Neural progenitor cell (in vitro differentiated cells): ENCODE results near the gene ZNRF4. TPM values are rescaled to one million over a fixed set of nuclear protein-coding genes. Genes with fewer than 3 reads are reported as not detected.
A peak's percentile ranks its signal among the peaks of the same experiment; 100 is the strongest.

Experiments used
- DNase-seq: peaks from one replicate; pipeline ENCODE4 v3.0.0-alpha.2; 2016; ENCODE audit warnings: low spot score
- H2AFZ ChIP-seq: fragments of 200-600 bp; sonication (generic); replicated peaks from 2 replicates; pipeline ENCODE4 v1.6.1; 2016; ENCODE audit warnings: antibody characterized with exemption
- H3F3A ChIP-seq: fragments of 200-600 bp; sonication (generic); 2 replicates; pipeline ENCODE4 v1.6.1; 2016; ENCODE audit warnings: antibody characterized with exemption, low read depth
- H3K27ac ChIP-seq: fragments of 200-600 bp; sonication (generic); 2 replicates; pipeline ENCODE4 v1.5.1; 2016; ENCODE audit warnings: mild to moderate bottlenecking
- H3K27me3 ChIP-seq: fragments of 200-600 bp; sonication (generic); 2 replicates; pipeline ENCODE4 v1.6.1; 2016; ENCODE audit warnings: mild to moderate bottlenecking, moderate library complexity
- H3K36me3 ChIP-seq: fragments of 200-600 bp; sonication (generic); 2 replicates; pipeline ENCODE4 v1.5.1; 2016
- H3K4me1 ChIP-seq: fragments of 200-600 bp; sonication (generic); 2 replicates; pipeline ENCODE4 v1.6.1; 2016; ENCODE audit warnings: mixed run types
- H3K4me2 ChIP-seq: fragments of 200-600 bp; sonication (generic); 2 replicates; pipeline ENCODE4 v1.6.1; 2016
- H3K4me3 ChIP-seq: fragments of 200-600 bp; sonication (generic); 2 replicates; pipeline ENCODE4 v1.5.1; 2016
- H3K79me2 ChIP-seq: fragments of 200-600 bp; sonication (generic); 2 replicates; pipeline ENCODE4 v1.6.1; 2016; ENCODE audit warnings: low read depth
- H3K9ac ChIP-seq: fragments of 200-600 bp; sonication (generic); 2 replicates; pipeline ENCODE4 v1.6.1; 2016
- H3K9me3 ChIP-seq: fragments of 200-600 bp; sonication (generic); 2 replicates; pipeline ENCODE4 v1.5.1; 2016; ENCODE audit warnings: low read depth
- H4K20me1 ChIP-seq: fragments of 200-600 bp; sonication (generic); 2 replicates; pipeline ENCODE4 v1.6.1; 2016; ENCODE audit warnings: low read depth
- H3K27ac Mint-ChIP-seq: 3 replicates; pipeline ENCODE4 v1.8.0; 2021; ENCODE audit warnings: mixed read lengths
- H3K27me3 Mint-ChIP-seq: 2 replicates; pipeline ENCODE4 v1.8.0; 2022; ENCODE audit warnings: low read depth, mild to moderate bottlenecking, inconsistent platforms, moderate library complexity, mixed read lengths; ENCODE audit not compliant: insufficient read depth
- H3K36me3 Mint-ChIP-seq: 3 replicates; pipeline ENCODE4 v1.8.0; 2021; ENCODE audit warnings: mixed read lengths
- H3K4me1 Mint-ChIP-seq: 3 replicates; pipeline ENCODE4 v1.8.0; 2021; ENCODE audit warnings: mixed read lengths
- H3K4me3 Mint-ChIP-seq: 3 replicates; pipeline ENCODE4 v1.8.0; 2021; ENCODE audit warnings: mild to moderate bottlenecking, moderate library complexity, mixed read lengths
- H3K9me3 Mint-ChIP-seq: 3 replicates; pipeline ENCODE4 v1.8.0; 2020; ENCODE audit warnings: mixed read lengths
- CTCF ChIP-seq: fragments of 200-600 bp; sonication (generic); IDR thresholded peaks from 2 replicates; pipeline ENCODE4 v1.5.1; 2017; ENCODE audit warnings: antibody characterized with exemption, mild to moderate bottlenecking
- EZH2 ChIP-seq: fragments of 200-600 bp; sonication (generic); IDR thresholded peaks from 2 replicates; pipeline ENCODE4 v1.6.1; 2017; ENCODE audit warnings: antibody characterized with exemption, mild to moderate bottlenecking, moderate library complexity
- EZH2phosphoT487 ChIP-seq: fragments of 200-600 bp; sonication (generic); IDR thresholded peaks from 2 replicates; pipeline ENCODE4 v1.6.1; 2017; ENCODE audit warnings: antibody characterized with exemption
- total RNA-seq: library from RNA; depleted of rRNA; stranded (reverse); fragments of >200 nt; gene quantifications from 2 replicates; pipeline ENCODE4 v1.2.3, GENCODE V29; 2015; ENCODE audit warnings: low replicate concordance

ZNRF4 gene
- total RNA-seq, 1 donor from 2014 or later: not detected

- Histone ChIP-seq H3K4me1 (peaks cover 15% of the 10 kb centered on the region), H3K27me3 (peaks cover 14% of the 10 kb centered on the region), H4K20me1 (no peaks in the 10 kb centered on the region), H3K9me3 (no peaks in the 10 kb centered on the region), H3K9ac (no peak overlapping the region), H3F3A (peaks cover 8% of the 10 kb centered on the region), H3K36me3 (no peaks in the 10 kb centered on the region), H2AFZ (no peak overlapping the region), H3K79me2 (no peaks in the 10 kb centered on the region), H3K27ac (no peak overlapping the region), H3K4me2 (no peak overlapping the region), H3K4me3 (no peak overlapping the region)
- H3K27me3 Mint-ChIP-seq: peaks cover 31% of the 10 kb centered on the region
- no peak for DNase-seq
- H3K27ac Mint-ChIP-seq: peak overlapping the region; percentile 27
- peaks cover 43% of the 10 kb centered on the region for H3K4me1 Mint-ChIP-seq
- no peaks in the 10 kb centered on the region for H3K9me3 Mint-ChIP-seq
- H3K4me3 Mint-ChIP-seq: peak overlapping the region; percentile 42
- TF ChIP-seq EZH2phosphoT487 (no peak), EZH2 (no peak), CTCF (no peak)
- no peaks in the 10 kb centered on the region for H3K36me3 Mint-ChIP-seq
Observed at GRCh38 chr19:5420953-5421352, 34.3 kb upstream of the ZNRF4 start.

GRCh38 chr19:5423567-5424125 is 31.6 kb upstream of the ZNRF4 start:
- peaks cover 28% of the 10 kb centered on the region for H3K27me3 Mint-ChIP-seq
- no peaks in the 10 kb centered on the region for H3K9me3 ChIP-seq
- H3K27me3 ChIP-seq: peaks cover 28% of the 10 kb centered on the region
- H3K36me3 Mint-ChIP-seq: no peaks in the 10 kb centered on the region
- no peaks in the 10 kb centered on the region for H3F3A ChIP-seq
- H2AFZ ChIP-seq: no peak overlapping the region
- H3K4me2 ChIP-seq: no peak overlapping the region
- DNase-seq: no peak
- H3K4me3 ChIP-seq: no peak overlapping the region
- no peaks in the 10 kb centered on the region for H3K9me3 Mint-ChIP-seq
- peaks cover 30% of the 10 kb centered on the region for H3K4me1 Mint-ChIP-seq
- no peaks in the 10 kb centered on the region for H4K20me1 ChIP-seq
- H3K79me2 ChIP-seq: no peaks in the 10 kb centered on the region
- H3K36me3 ChIP-seq: no peaks in the 10 kb centered on the region
- H3K4me3 Mint-ChIP-seq: no peak overlapping the region
- TF ChIP-seq EZH2: no peak
- no peak for TF ChIP-seq CTCF
- no peak for TF ChIP-seq EZH2phosphoT487
- no peaks in the 10 kb centered on the region for H3K4me1 ChIP-seq
- H3K27ac ChIP-seq: no peak overlapping the region
- no peak overlapping the region for H3K27ac Mint-ChIP-seq
- H3K9ac ChIP-seq: no peak overlapping the region

- H3K27me3 Mint-ChIP-seq: peaks cover 28% of the 10 kb centered on the region
- no peak for DNase-seq
- no peaks in the 10 kb centered on the region for H3K36me3 Mint-ChIP-seq
Observed at GRCh38 chr19:5424192-5424973, 30.8 kb upstream of the ZNRF4 start.

More at GRCh38 chr19:5424192-5424973, 30.8 kb upstream of the ZNRF4 start:
- no peaks in the 10 kb centered on the region for H3K79me2 ChIP-seq
- H3K9ac ChIP-seq: no peak overlapping the region
- H3K27ac Mint-ChIP-seq: peak overlapping the region; percentile 61
- H4K20me1 ChIP-seq: no peaks in the 10 kb centered on the region
- no peaks in the 10 kb centered on the region for H3F3A ChIP-seq
- no peaks in the 10 kb centered on the region for H3K9me3 ChIP-seq
- H3K4me2 ChIP-seq: no peak overlapping the region
- TF ChIP-seq CTCF (no peak), EZH2 (no peak), EZH2phosphoT487 (no peak)
- no peaks in the 10 kb centered on the region for H3K36me3 ChIP-seq
- H3K27ac ChIP-seq: no peak overlapping the region
- H3K27me3 ChIP-seq: peaks cover 28% of the 10 kb centered on the region
- H3K4me1 ChIP-seq: no peaks in the 10 kb centered on the region
- peaks cover 26% of the 10 kb centered on the region for H3K4me1 Mint-ChIP-seq
- H3K9me3 Mint-ChIP-seq: no peaks in the 10 kb centered on the region
- no peak overlapping the region for H3K4me3 Mint-ChIP-seq
- no peak overlapping the region for H3K4me3 ChIP-seq
- H2AFZ ChIP-seq: no peak overlapping the region
